HG02970 (cell line): ENCODE results near the gene TMEM132A.
"Not testable (repeated sequence)": the region's sequence is repeated elsewhere in the genome, so short reads cannot be mapped to it uniquely, and the experiment has no call there.

Source experiments
- ATAC-seq: cut with Tn5 transposase; IDR thresholded peaks from one replicate; pipeline ENCODE4 v1.9.1; 2021; ENCODE audit warnings: mild to moderate bottlenecking, moderate library complexity, moderate number of reproducible peaks; ENCODE audit not compliant: unreplicated experiment, low FRiP score

The TMEM132A gene

GRCh38 chr11:60951904-60952741, 27.9 kb downstream of the TMEM132A start, which contains the start of gene SLC15A3:
Gene SLC15A3 (minus strand): TSS chr11:60952176. CDS start chr11:60951551, 625 bp downstream.
- ATAC-seq = peak; percentile 46

DNA sequence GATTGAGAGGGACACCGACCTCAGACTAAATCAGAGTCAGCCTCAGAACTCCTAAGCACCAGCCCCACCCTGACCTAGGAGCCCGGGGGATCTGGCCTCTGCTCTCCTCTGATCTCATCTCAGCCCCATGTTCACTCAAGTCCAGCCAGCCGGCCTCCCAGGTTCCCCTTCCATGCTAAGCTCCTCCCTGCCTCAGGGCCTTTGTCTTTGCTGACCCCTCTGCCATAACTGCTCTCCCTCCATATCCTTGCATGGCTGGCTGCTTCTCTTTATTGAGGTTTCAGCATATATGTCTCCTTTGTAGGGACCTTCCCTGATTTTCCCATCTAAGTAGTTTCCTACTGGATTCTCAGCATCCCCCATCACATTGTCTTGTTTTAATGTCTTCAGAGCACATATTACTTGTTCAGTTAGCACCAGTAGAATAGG, 28.5 kb downstream of the TMEM132A start:
- ATAC-seq = no peak

- ATAC-seq = no peak
Measured at GRCh38 chr11:60953781-60954180, 29.5 kb downstream of the TMEM132A start.

DNA sequence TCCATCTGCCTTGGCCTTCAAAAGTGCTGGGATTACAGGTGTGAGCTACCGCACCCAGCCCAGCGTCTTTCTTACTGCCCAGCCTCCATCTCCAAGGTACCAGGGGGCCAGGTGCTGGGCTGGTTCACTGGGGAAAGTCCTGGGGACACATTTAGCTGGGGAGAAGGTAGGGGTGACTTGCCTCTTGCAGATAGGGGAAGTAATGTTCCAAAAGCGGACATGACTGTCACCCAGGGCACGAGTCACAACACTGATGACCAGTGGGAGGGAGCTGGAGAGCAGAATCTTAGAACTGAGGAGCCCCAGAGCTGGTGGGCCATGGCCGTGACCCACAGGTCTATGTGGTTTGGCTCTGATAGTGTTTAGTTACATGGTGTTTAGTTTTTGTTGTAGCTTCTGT, 30.2 kb downstream of the TMEM132A start:
- no peak for ATAC-seq

- no peak for ATAC-seq
Measured at GRCh38 chr11:60955571-60955970, 31.3 kb downstream of the TMEM132A start.

- no peak for ATAC-seq
Measured at GRCh38 chr11:60957188-60957587, 32.9 kb downstream of the TMEM132A start.

GRCh38 chr11:60959431-60959830, 35.2 kb downstream of the TMEM132A start:
- no peak for ATAC-seq

DNA sequence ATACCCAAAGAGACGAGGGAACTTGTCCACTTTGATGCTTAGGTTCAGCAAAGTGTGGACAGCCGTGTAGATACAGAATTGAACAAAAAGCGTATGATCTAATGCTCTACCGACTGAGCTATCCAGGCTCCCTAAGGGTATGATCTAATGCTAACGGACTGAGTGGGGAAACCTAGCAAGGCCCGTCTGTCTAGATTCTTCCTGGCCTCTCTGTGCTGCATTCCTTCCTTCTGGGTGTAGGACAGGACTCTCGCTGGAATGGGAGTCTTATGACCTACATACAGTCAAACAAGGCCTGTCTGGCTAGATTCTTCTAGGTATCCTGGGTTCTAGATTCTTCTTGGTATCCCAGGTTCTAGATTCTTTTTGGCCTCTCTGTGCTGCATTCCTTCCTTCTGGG, 36.1 kb downstream of the TMEM132A start:
- ATAC-seq = no peak

- ATAC-seq = no peak
Measured at GRCh38 chr11:60964801-60965200, 40.5 kb downstream of the TMEM132A start.

- ATAC-seq = no peak
Measured at GRCh38 chr11:60966890-60967289, 42.6 kb downstream of the TMEM132A start.

DNA sequence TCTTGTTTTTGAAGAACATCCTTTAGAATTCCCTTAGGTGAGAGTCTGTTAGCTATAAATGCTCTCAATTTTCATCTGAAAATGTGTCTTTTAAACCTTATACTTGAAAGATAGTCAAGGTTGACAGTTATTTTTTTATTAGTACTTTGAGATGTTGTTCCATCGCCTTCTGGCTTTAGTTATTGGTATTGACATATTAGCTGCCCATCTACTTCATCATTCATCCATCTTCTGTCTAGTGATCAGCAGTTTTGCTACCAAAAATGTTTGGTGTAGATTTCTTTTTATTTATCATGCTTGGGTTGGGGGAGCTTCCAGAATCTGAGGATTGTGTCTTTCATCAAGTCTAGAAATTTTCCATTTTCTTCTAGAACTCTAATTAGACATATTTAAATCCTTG, 44.0 kb downstream of the TMEM132A start:
- ATAC-seq = no peak

DNA sequence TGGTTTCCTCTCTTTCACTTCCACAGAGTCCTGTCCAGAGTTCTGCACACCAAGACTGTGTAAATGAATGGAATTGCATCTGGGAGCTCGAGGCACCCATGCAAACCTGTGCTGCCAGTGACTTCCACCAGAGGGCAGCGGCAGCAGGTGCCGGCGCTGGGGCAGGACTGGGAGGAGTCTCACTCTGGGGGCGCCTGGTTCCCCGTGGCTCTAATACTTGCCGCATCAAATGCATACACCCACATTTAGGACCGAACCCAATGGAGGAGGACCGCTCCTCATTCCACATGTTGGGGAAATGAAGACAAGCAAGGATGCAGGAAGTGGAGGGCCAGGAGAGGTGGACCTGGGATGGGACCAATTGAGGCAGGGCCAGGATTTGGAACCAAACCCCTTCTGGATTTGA, 46.1 kb downstream of the TMEM132A start:
- ATAC-seq = no peak

GRCh38 chr11:60970890-60971289, 46.6 kb downstream of the TMEM132A start:
- ATAC-seq = no peak

DNA sequence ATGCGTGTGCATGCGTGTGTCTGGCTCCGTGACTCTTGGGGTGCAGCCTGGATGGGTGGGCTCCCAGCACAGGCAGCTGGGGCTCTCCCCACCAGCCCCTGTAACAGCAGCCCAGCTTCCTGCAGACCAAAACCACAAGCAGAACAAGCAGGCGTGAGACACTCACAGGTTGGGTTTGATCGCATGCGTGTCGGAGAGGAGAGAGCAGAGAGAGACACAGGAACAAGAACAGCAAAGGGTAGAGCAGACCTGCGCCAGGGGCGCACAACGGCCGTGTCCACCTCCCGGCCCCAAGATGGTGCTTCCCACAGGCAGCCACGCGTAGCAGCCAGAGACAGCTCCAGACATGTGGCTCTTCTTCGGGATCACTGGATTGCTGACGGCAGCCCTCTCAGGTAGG, 47.3 kb downstream of the TMEM132A start, which contains the start of gene CD6:
Gene CD6 (plus strand): TSS at position 161 of the 400 bp plus-strand sequence. CDS start 186 bp downstream, at position 347.
- ATAC-seq = no peak

GRCh38 chr11:60972182-60973030, 48.1 kb downstream of the TMEM132A start:
- ATAC-seq = no peak

DNA sequence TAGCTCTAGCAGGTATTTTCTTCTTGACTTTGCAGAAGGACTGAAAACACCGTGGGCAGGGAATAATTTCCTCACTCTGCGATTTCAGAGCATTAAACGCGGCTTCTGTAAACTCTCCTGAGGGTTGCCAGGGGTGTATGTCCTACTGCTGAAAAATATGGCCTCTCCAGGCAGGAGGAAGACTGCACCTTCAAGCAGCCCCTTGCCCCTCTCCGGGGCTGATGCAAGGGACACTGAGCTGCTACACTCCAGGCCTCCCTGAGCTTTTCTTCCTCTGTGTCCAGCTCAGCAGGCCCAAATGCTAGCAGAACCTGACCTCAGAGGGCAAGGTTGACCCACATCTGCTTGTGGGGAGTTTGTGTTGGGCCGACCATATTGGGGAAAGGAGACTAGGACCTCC, 49.4 kb downstream of the TMEM132A start:
- ATAC-seq = no peak

DNA sequence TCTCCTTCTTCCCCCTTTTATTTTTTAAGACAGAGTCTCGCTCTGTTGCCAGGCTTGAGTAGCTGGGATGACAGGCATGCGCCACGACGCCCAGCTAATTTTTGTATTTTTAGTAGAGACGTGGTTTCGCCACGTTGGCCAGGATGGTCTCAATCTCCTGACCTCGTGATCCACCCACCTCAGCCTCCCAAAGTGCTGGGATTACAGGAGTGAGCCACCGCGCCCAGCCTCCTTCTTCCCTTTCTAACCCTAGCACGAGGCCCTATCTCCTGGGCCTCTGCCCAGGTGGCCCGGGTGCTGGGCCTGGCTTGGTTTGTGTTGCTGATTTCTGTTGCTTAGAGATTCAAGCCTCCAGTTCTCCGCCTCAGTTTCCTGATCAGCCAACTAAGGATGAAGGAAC, 50.1 kb downstream of the TMEM132A start:
- not testable (repeated sequence) for ATAC-seq

DNA sequence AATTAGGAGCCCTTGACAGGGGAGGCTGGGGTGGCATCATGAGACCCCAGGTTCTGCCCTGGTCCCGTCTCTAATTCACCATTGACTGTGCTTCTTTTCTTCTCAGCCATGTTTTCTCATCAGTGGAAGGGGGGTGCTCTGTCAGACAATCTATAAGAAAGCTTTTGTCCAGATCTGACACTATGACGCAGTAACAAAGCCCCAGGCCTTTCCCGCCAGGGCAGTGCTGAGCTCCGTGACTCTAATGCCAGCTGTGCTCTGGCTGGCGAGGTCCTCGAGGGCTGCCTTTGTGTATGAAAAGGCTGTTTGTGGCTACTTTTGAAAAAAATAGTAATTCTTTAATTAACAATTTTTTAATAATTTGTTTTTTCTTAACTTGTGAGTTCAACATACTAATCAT, 50.5 kb downstream of the TMEM132A start:
- no peak for ATAC-seq

DNA sequence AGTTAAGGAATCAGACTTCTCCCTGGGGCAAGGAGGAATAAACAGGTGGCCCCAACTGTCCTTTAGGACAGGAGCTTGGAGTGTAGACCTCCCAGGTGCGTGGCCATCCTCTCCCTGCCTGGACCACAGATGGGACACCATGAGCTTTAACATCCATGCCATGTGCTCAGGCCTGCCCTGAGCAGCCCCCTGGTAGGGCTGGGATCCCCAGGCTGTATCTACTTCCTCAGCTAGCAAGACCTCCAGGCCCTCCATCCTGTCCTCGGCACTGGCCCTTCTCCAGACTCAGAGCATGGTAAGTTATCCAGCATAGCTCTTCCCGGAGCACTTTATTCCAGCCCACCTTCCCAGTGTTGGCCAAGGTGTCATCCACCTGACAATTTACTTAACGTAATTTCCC, 53.0 kb downstream of the TMEM132A start:
- ATAC-seq = no peak

DNA sequence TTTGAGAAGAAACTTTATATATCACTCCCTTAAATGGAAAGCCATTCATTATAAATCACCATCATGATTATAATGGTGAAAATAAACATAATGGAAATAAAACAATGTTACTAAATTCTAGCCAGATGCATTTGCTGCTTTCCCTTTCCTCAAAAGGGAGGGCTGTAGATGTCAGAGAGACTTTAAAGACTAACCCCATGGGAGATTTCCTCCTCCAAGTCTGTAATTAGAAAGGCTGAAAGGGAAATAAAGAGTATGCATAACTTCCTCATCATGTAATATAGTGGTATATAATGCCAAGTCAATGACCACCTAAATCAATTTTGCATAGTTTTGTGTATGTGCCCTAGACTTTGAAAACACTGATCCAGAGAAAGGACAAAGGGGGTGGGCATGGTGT, 53.6 kb downstream of the TMEM132A start:
- ATAC-seq = no peak
